Thoracic aorta (tissue), 2 donors: Measurements from ENCODE around the gene BICRAL. TPM values are rescaled to one million over a fixed set of nuclear protein-coding genes. Genes with fewer than 3 reads are reported as not detected.
"Not testable (repeated sequence)": the region's sequence is repeated elsewhere in the genome, so short reads cannot be mapped to it uniquely, and the experiment has no call there.

ENCODE experiments used
- ATAC-seq: fragments of 150-250 bp; one replicate; pipeline ENCODE4 v1.8.0; 2017; ENCODE audit warnings: low read depth; ENCODE audit not compliant: insufficient number of reproducible peaks, low FRiP score
- DNase-seq: peaks from one replicate; pipeline ENCODE4 v3.0.0-alpha.2; 2020; ENCODE audit warnings: low spot score
- H3K27ac ChIP-seq, 2 donors: fragments of 200-600 bp; sonication (generic); 1 replicate in 1 of 2; 2 replicates in 1 of 2; pipeline ENCODE4 v1.5.1; 2016; ENCODE audit warnings: mild to moderate bottlenecking in 2 of 2, moderate library complexity in 2 of 2
- H3K27me3 ChIP-seq: fragments of 200-600 bp; sonication (generic); replicated peaks from 2 replicates; pipeline ENCODE4 v1.6.0; 2016; ENCODE audit warnings: mild to moderate bottlenecking; ENCODE audit not compliant: insufficient read depth
- H3K36me3 ChIP-seq: fragments of 200-600 bp; sonication (generic); one replicate; pipeline ENCODE4 v1.5.1; 2016
- H3K4me1 ChIP-seq, 2 donors: fragments of 200-600 bp; sonication (generic); 1 replicate in 1 of 2; 2 replicates in 1 of 2; pipeline versions ENCODE4 v1.5.1 to v1.6.0; 2016; ENCODE audit warnings: low read depth in 2 of 2, mild to moderate bottlenecking in 1 of 2; ENCODE audit not compliant: control insufficient read depth in 1 of 2
- H3K4me3 ChIP-seq: fragments of 200-600 bp; sonication (generic); 2 replicates; pipeline ENCODE4 v1.5.1; 2016; ENCODE audit warnings: mild to moderate bottlenecking
- H3K9me3 ChIP-seq: fragments of 200-600 bp; sonication (generic); 2 replicates; pipeline ENCODE4 v1.5.1; 2016
- CTCF ChIP-seq: fragments of 200-600 bp; sonication (generic); IDR thresholded peaks from one replicate; pipeline ENCODE4 v1.5.1; 2019; ENCODE audit warnings: antibody characterized with exemption
- total RNA-seq, 2 donors: library from RNA; depleted of rRNA; stranded (reverse); fragments of >200 nt; gene quantifications; one replicate each; pipeline versions ENCODE4 v1.1.0 to v1.2.3, GENCODE V29; 2016

Gene BICRAL
- total RNA-seq, 2 donors from 2014 or later, result 16.5 to 18.8 TPM

GRCh38 chr6:42766163-42766670 lies 15.6 kb upstream of the BICRAL start:
- DNase-seq (no peak), ATAC-seq (no peak)
- Histone ChIP-seq H3K36me3 (peaks cover 2% of the 10 kb centered on the region), H3K4me3 (no peak overlapping the region), H3K9me3 (no peaks in the 10 kb centered on the region), H3K27ac (no peak overlapping the region), H3K27me3 (no peaks in the 10 kb centered on the region), H3K4me1 (no peaks in the 10 kb centered on the region)
- no peak for TF ChIP-seq CTCF

GRCh38 chr6:42769051-42769450 lies 12.8 kb upstream of the BICRAL start:
- Histone ChIP-seq H3K9me3 (no peaks in the 10 kb centered on the region), H3K27me3 (no peaks in the 10 kb centered on the region), H3K27ac (no peak overlapping the region), H3K4me1 (no peaks in the 10 kb centered on the region), H3K4me3 (no peak overlapping the region), H3K36me3 (no peaks in the 10 kb centered on the region)
- ATAC-seq (no peak), DNase-seq (no peak)
- no peak for TF ChIP-seq CTCF

- Histone ChIP-seq H3K4me1 (no peaks in the 10 kb centered on the region), H3K27me3 (no peaks in the 10 kb centered on the region), H3K36me3 (no peaks in the 10 kb centered on the region), H3K9me3 (no peaks in the 10 kb centered on the region), H3K27ac (no peak overlapping the region), H3K4me3 (no peak overlapping the region)
- TF ChIP-seq CTCF, result no peak
- DNase-seq (no peak), ATAC-seq (no peak)
These were observed 12.0 kb upstream of the BICRAL start for GRCh38 chr6:42769836-42770235.

GRCh38 chr6:42771741-42772100 lies 10.1 kb upstream of the BICRAL start:
- no peaks in the 10 kb centered on the region for H3K27me3 ChIP-seq
- DNase-seq (no peak), ATAC-seq (no peak)
- no peaks in the 10 kb centered on the region for H3K9me3 ChIP-seq
- H3K27ac ChIP-seq, result peak overlapping the region in 1 of 2 donors; percentile 7
- H3K4me3 ChIP-seq, result peak overlapping the region; percentile 59
- H3K4me1 ChIP-seq, result no peaks in the 10 kb centered on the region
- TF ChIP-seq CTCF, result no peak
- H3K36me3 ChIP-seq, result no peaks in the 10 kb centered on the region

- Histone ChIP-seq H3K27me3 (no peaks in the 10 kb centered on the region), H3K4me1 (no peaks in the 10 kb centered on the region), H3K4me3 (peak overlapping the region; percentile 53), H3K27ac (no peak overlapping the region), H3K36me3 (no peaks in the 10 kb centered on the region), H3K9me3 (no peaks in the 10 kb centered on the region)
- no peak for TF ChIP-seq CTCF
- ATAC-seq (no peak), DNase-seq (no peak)
These were observed 7.7 kb upstream of the BICRAL start for GRCh38 chr6:42774201-42774600.

- Histone ChIP-seq H3K4me3 (peak overlapping the region; percentile 53), H3K27ac (peak overlapping the region in 1 of 2 donors; percentile 25)
- ATAC-seq, result not testable (repeated sequence)
These were observed 6.9 kb upstream of the BICRAL start for GRCh38 chr6:42774821-42775487.

More at GRCh38 chr6:42774821-42775487, 6.9 kb upstream of the BICRAL start:
- not testable (repeated sequence) for H3K36me3 ChIP-seq, H3K9me3 ChIP-seq, DNase-seq, H3K27me3 ChIP-seq, H3K4me1 ChIP-seq
